GM21360 (cell line): ENCODE data around the gene PHACTR2.
"Not testable (repeated sequence)": the region's sequence is repeated elsewhere in the genome, so short reads cannot be mapped to it uniquely, and the experiment has no call there.

ENCODE experiments used
- ATAC-seq: cut with Tn5 transposase; IDR thresholded peaks from one replicate; pipeline ENCODE4 v1.9.1; 2021; ENCODE audit warnings: mild to moderate bottlenecking, moderate library complexity; ENCODE audit not compliant: unreplicated experiment

Gene PHACTR2

DNA sequence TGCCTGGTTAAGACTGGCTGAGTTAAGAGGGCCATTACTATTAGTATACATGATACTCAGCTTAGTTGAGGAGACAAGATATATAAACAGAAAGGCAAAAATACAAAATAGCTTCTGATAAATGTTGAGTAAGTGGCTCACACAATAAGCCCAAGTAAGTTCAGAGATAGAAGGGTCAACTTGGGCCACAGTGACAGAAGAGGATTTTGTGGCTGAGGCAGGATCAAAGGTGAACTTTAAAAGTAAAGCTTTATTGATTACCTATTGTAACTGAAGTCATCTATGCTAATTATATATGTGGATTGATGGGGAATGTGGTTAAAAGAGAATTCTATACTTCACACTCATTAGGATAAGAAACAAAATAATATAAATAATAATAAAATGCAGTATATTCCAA, 80.8 kb downstream of the PHACTR2 start:
- ATAC-seq: no peak

DNA sequence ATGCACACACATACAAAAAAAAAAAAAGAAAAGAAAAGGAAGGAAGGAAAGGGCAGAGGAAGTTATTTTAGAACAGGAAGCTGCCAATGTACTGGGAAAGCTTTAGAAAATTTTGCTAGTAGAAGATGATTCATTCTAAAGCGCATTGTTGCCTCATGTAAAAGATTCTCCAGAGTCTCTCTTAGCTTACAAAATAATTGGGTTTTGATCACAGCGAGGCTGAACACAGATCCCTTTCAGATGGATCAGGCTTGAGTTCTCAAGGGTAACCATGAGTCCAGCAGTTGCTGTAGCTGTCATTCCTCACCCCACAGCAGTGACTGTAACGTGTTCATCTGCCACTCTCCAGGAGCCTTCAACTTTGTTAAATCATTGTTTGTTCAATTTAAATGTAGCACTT, 81.9 kb downstream of the PHACTR2 start:
- ATAC-seq: no peak

DNA sequence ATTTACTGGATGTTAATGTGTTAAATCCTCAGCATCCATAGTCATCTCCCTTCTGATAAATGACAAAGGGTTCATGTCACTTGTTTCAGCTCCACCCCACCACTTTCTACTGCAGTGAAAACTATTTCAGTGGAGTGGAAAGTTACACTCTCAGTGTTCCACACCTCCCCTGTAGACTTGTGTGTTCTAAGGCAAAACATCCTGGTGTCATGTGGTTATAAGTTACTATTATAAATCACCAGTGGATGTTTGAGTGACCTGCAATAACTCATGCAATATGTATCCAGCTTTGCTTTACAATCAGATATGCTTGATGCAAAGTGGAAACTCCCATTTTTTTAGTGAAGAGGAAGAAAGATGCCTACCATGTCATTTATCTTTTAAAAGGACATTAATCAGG, 83.3 kb downstream of the PHACTR2 start:
- ATAC-seq: no peak

DNA sequence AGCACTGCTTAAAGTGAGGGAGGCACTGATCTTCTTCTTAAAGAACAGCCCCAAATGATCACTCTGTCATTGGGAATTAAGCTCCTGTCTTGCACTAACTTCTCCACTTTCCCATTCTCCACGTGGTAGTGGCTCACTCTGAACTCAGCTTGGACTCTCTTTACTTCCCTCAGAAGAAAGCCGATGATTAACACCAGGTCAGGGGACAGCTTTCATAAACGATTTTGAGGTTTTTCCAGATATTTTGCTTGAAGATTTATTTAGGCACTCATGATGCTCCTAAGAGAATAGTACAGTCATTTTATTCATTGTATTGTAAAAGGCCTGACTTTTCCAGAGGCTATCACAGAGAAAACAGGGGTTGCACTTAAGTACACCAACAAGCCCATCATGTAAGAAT, 84.4 kb downstream of the PHACTR2 start:
- ATAC-seq: no peak

DNA sequence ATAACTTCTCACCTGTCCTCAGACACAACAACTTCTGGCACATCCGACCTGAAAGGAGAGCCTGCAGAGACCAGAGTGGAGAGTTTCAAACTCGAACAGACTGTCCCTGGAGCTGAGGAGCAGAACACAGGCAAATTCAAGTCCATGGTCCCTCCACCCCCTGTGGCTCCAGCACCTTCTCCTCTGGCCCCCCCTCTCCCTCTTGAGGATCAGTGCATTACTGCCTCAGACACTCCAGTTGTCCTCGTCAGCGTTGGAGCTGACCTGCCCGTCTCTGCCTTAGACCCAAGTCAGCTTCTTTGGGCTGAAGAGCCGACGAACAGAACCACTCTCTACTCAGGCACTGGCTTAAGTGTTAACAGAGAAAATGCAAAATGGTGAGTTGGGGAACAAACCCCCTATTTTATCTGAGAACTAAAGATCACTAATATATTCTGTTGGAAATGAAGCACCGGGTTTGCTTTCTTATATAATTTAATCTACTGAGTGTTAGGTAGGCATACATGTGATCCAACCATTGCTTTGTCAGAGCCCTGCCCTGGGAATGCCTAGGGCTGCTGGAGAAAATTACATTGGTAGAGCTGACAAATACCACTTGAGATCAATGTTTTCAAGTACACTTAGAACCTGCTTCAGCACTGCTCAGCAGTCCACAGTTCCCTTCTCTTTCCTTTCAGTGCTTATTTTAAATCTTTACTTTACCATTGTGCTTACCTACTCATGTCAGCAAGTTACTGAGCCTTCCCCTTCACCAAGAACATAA, 87.8 kb downstream of the PHACTR2 start:
- no peak for ATAC-seq

DNA sequence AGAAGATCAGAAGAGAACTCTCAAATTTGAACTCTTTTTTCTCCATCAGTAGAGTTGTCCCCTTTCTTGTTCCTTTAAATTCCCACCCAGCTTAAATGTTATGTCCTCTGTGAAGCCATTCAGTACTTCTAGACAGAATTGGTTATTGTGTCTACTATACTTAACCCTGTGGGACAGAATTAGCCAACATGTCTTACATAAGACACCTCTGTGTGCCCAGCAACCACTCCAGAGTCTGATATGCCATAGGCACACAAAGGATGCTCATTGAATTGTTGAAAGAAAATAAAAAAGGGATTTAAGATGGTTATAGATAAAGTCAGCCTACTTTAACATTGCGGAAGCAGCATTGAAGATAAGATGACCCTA, 88.4 kb downstream of the PHACTR2 start:
- no peak for ATAC-seq

DNA sequence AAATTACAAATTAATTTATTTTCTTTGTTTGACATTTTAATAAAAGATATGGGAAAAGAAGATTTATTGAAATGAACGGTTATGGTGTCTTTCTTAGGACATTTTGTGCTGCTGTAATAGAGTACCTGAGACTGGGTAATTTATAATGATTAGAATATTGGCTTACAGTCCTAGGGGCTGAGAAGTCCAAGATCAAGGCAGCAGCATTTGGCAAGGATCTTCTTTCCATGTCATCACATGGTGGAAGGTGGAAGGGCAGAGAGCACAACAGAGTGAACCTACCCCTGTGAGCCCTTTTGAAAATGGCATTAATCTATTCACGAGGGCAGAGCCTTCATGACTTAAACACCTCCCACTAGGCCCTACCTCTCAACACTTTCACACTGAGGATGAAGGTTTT, 89.7 kb downstream of the PHACTR2 start:
- ATAC-seq: no peak

DNA sequence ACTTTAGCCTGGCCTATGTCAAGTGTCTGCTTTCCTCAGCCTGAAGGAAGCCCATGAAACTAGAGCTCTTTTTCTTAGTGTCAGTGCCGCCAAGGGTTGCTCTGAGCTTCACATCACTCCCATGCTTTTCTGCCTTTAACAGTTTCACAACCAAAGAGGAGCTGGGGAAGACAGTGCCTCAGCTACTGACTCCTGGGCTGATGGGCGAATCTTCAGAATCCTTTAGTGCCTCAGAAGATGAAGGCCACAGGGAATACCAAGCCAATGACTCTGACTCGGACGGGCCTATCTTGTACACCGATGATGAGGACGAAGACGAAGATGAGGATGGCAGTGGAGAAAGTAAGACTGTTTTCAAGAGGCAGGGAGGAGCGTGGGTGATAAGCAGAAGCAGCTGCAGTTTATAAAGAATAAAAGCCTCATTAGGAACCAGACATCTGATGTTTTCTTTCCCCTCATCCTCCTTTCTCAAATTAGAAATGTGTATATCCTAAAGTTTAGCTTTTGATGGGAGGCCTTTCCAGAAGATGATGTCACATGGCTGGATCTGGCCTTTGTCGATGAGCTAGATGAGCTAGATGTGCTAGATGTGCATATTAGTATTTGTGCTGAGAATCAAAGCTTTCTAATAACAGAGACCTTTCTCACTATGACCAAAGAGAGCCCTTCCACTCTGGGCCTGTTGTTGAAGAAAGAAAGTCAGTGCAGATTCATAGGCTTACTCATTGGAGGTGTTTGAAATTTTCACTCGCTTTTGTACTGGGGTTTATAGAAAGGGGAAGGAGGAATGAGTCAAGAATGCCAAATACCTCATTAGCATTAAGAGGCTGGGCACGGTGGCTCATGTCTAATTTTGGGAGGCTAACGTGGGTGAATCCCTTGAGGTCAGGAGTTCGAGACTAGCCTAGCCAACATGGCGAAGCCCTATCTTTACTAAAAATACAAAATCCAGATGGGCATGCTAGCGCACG, 94.6 kb downstream of the PHACTR2 start:
- ATAC-seq: no peak

DNA sequence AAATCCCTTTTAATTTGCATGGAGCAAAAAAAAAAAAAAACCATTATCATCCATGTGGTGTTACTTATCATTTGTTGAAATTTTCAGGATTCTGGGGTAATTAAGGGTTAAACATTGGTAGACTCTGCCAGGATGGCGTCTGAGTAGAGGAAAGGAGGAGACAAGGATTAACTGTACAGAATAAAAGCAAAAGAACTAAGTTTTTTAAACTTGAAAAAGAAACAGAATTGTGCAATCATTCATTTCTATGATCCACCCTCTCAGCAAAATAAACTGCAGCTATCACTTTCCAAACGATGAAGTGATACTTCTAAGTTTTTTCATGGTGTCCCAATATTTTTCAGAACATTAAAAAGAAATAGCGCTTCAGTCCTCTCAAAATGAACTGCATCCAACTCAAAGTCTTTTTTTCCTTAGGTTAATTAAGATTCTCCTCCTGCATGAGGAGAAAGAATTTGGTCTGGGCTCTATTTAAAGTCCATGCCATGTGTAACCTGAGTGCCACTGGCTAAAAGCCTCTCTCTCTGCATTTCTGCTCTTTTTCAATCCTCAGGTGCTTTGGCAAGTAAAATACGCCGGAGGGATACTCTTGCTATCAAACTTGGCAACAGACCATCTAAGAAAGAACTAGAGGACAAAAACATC, 95.9 kb downstream of the PHACTR2 start:
- no peak for ATAC-seq

DNA sequence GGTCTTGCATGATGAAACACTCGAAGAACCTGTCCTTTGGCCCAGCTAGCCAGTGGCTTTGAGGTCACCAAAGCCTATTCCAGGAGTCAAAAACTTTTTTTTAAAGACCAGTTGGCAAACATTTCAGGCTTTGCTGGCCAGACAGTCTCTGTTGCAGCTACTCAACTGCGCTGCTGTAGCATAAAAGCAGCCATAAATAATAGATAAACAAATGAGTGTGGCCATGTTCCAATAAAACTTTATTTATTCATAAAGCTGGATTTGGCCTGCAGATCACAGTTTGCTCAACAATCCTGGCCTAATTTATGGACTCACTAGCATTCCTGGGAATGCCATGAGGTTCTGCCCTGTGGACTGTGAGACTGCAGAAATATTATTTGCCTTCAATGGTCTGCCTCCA, 96.6 kb downstream of the PHACTR2 start:
- no peak for ATAC-seq

DNA sequence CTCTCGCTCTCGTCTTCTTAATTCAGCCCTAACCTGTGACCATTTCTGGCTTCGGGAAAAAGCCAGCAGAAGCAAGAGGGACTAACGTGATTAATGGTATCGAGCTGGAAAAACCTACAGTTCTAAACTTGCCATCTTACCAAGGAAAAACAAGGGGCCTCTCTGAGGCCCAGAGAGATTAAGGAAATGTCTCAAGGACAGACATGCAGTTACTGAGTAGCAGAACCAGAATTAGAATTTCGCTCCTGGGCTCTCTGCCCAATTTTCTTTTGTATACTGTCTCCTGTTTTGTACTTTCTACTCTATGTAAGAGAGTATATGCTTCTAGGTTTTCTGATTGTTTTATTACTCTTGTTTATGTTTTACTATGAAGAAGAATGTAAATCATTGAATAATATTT, 97.6 kb downstream of the PHACTR2 start:
- no peak for ATAC-seq

DNA sequence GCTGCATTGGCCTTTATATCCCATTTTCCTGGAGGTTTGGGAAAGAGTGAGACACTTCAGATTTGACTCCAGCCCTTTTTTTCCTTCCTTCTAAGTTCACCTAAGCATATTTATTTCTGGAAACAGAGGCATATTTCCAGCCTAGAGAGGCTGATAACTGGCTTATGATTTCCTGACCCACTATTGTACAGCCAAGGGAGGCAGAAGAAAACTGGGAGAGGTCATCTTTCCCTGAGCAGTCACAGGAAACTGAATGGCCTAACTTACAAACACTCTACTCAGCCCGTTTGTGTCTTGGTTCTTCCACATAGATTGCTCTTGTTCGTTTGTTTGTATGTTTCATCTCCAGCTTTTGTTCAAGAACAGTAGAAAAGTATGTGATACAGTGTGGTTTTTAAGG, 101.2 kb downstream of the PHACTR2 start:
- ATAC-seq: no peak

DNA sequence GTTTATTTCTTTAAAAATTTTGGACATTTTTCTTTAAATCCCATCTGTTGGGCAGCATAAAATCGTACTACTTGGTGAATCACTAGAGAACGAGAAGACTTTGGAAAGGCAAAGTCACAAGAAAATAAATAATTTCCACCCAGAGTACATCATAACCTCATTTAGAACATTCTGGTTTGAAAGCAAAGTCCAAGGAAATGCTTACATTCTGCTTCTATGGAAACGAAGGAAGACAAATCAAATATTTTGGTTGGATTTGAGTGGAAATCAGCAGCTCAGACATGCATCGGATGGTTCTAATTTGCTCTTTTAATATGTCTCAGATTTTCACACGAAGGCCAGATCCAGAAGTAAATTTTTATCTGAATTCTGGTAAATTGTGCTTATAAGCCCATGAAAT, 104.7 kb downstream of the PHACTR2 start:
- ATAC-seq: no peak

DNA sequence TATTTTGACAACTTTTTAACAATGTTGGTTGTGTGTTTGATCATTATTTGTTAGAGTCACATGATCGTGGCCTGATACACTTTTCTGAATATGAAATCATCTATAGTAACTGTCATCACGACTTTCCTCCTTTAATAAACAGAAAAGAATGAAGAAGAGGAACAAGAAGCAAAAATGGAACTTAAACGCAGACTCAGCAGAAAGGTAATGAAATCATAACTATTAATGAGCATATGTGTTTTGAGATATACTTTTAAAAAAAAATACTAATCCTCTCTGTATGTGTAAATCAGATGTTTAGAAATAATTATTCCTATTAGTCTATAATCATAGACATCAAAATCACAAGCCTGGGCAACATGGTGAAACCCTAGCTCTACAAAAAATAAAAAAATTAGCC, 105.3 kb downstream of the PHACTR2 start:
- ATAC-seq: no peak

DNA sequence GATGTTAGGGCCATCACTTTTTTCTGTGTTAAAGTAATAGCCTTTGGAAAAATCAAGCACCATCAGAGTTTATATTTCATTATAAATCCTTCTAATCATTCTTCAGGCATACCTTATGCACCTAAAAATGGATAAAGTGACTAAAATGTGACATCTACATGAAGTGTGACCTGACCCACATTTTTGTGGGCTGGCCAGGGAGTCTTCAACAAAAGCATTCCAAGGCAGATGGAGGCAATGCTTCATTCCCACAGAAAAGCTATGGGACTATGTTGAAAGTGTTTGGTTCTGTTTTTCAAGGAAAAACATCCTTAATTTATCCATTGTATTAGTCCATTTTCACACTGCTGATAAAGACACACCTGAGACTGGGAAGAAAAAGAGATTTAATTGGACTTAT, 106.6 kb downstream of the PHACTR2 start:
- no peak for ATAC-seq

DNA sequence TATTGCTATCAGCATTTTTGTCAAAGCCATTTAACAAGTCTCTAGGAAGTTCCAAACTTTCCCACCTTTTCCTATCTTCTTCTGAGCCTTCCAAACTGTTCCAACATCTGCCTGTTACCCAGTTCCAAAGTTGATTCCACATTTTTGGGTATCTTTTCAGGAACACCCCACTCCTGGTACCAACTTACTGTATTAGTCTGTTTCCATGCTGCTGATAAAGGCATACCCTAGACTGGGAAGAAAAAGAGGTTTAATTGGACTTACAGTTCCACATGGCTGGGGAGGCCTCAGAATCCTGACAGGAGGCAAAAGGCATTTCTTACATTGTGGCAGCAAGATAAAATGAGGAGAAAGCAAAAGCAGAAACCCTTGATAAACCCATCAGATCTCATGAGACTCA, 108.6 kb downstream of the PHACTR2 start:
- ATAC-seq: not testable (repeated sequence)

DNA sequence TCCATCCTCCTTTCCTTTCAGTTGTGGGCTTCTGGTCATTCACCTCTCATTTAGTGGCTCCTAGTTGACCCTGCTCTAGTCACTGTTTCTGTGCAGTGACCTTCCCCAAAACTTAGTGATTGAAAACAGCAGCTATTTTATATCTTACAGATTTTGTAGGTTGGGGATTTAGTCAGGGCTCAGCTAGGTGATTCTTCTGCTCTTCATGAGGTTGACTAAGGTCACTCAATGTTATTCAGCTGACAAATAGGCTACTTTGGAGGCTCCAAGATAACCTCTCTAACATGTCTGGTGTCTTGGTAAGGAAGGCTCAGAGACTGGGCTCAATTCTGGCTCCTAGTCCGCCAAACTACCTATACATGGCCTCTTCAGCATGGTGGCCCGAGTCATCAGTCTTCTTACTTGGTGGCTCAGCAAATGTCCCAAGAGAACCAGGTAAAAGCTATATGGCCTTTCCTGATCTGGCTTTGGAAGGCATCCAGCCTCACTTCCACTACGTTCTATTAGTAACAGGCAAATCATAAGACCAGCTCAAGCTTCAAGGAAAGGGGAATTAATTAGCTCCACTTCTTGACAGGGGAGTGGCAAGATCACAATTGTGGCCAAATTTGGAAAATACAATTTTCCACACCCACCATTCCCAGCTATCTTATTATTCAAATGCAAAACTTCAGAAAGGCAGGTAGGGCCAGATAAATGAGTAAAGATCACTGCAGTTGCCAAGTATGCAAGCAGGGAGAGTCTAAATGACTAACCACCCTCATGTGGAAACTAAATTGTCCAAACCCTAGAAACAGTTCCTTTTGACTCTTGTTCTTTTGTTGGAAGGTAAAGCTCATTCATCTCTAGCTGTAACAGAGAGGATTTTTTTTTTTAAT, 114.9 kb downstream of the PHACTR2 start:
- ATAC-seq: no peak

DNA sequence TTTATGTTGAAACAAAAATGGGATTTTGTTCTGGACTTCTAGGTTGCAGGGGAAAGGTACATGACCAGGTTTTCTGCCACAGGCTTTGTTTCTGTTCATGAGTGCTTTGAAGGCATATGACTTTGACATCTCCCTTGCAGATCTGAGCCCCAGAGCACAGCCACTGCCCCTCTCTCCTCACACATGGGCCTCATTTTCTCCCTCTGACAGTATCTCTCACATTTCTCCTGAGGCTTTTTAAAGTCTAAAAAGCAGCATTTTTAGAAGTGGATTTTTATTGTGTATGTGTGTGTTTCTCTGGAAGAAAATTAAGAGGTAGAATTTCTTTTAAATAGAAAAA, 115.5 kb downstream of the PHACTR2 start:
- ATAC-seq: no peak

DNA sequence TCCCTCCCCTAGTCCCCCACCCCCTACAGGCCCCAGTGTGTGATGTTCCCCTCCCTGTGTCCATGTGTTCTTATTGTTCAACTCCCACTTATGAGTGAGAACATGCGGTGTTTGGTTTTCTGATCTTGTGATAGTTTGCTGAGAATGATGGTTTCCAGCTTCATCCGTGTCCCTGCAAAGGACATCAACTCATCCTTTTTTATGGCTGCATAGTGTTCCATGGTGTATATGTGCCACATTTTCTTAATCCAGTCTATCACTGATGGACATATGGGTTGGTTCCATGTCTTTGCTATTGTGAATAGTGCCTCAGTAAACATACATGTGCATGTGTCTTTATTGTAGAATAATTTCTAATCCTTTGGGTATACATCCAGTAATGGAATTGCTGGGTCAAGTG, 118.8 kb downstream of the PHACTR2 start:
- not testable (repeated sequence) for ATAC-seq

DNA sequence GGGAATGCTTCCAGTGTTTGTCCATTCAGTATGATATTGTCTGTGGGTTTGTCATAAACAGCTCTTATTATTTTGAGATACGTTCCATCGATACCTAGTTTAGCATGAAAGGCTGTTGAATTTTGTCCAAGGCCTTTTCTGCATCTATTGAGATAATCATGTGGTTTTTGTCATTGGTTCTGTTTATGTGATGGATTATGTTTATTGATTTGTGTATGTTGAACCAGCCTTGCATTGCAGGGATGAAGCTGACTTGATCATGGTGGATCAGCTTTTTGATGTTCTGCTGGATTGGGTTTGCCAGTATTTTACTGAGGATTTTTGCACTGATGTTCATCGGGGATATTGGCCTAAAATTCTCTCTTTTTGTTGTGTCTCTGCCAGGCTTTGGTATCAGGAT, 120.7 kb downstream of the PHACTR2 start:
- ATAC-seq: not testable (repeated sequence)
